ENCODE data around the gene SOBP. TPM values are rescaled to one million over a fixed set of nuclear protein-coding genes. Genes with fewer than 3 reads are reported as not detected.

The SOBP gene
- total and polyA plus RNA-seq, 2 donors (not counting 3 experiments of a cell fraction or from before 2014, with no cell fraction given), result 0.35 to 6.6 TPM

DNA sequence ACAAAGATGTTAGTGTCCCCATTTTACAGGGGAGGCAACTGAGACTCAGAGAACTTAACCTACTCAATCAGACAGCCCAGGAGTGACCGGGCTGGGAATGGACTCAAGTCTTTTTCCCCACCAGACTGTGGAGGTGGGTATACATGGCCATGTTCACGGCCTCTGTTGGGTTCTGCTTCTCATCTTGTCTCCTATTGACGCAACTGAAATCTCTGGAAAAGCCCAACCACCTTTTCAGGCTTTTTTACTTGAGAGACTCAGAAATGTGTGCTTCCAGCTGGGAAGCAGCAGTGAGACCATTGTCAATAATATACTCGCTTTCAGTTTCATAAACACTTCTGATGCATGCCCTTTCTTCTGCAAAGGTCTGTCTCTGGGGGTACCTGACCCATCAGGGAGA, 70.7 kb downstream of the SOBP start:
- FAIRE-seq (no peak), DNase-seq (ENCODE audit: low read depth, low spot score) (no peak)
- Histone ChIP-seq H3K36me3 (ENCODE audit: control insufficient read depth in 2 of 2, extremely low read depth in 1 of 2, insufficient read depth in 2 of 2, low read length in 2 of 2) (no peaks in the 10 kb centered on the region), H3K9me1 (replicated peaks; ENCODE audit: control insufficient read depth, extremely low read depth, insufficient read depth, low read length) (no peaks in the 10 kb centered on the region), H3K27ac (ENCODE audit: insufficient read depth, low read depth, low read length) (no peak overlapping the region), H3K4me2 (ENCODE audit: insufficient read depth, low read length) (no peak overlapping the region), H3K9ac (replicated peaks; ENCODE audit: extremely low read depth, insufficient read depth, low read length) (no peak overlapping the region), H3K4me3 (replicated peaks in 1 of 3; ENCODE audit: insufficient read depth in 1 of 3, low read depth in 1 of 3, low read length in 3 of 3) (no peak overlapping the region), H4K20me1 (replicated peaks; ENCODE audit: control insufficient read depth, extremely low read depth, insufficient read depth, low read length) (no peaks in the 10 kb centered on the region), H3K9me3 (replicated peaks; ENCODE audit: control insufficient read depth, insufficient read depth, low read length) (no peaks in the 10 kb centered on the region), H3K79me2 (ENCODE audit: control insufficient read depth, insufficient read depth, low read length) (no peaks in the 10 kb centered on the region), H2AFZ (ENCODE audit: low read depth, low read length) (no peak overlapping the region), H3K4me1 (ENCODE audit: control insufficient read depth, extremely low read depth, insufficient read depth, low read length) (no peaks in the 10 kb centered on the region), H3K27me3 (ENCODE audit: control insufficient read depth in 2 of 2, insufficient read depth in 2 of 2, low read length in 2 of 2) (no peaks in the 10 kb centered on the region)
- TF ChIP-seq POLR2AphosphoS5 (IDR thresholded peaks at IDR 0.05; ENCODE audit: insufficient read depth, low read depth, low read length) (no peak), GATA2 (IDR thresholded peaks at IDR 0.05; ENCODE audit: insufficient read depth, insufficient read length, low read depth, low read length) (no peak), FOS (IDR thresholded peaks at IDR 0.05; ENCODE audit: borderline replicate concordance, insufficient read depth, low read length) (no peak), POLR2A (IDR thresholded peaks at IDR 0.05; ENCODE audit: low read depth, low read length) (no peak), MYC (IDR thresholded peaks at IDR 0.05; ENCODE audit: low read depth, low read length) (no peak), EZH2 (IDR thresholded peaks at IDR 0.05; ENCODE audit: borderline replicate concordance, low read depth, low read length, severe bottlenecking) (no peak), CTCF (IDR thresholded peaks at IDR 0.05; ENCODE audit: extremely low read depth in 1 of 2, insufficient read depth in 1 of 2, low read depth in 1 of 2, low read length in 2 of 2) (no peak), JUN (IDR thresholded peaks at IDR 0.05; ENCODE audit: borderline replicate concordance, insufficient read depth, insufficient read length, low read depth) (no peak)
- TF ChIP-seq, protein P1, sequence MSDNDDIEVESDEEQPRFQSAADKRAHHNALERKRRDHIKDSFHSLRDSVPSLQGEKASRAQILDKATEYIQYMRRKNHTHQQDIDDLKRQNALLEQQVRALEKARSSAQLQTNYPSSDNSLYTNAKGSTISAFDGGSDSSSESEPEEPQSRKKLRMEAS (IDR thresholded peaks at IDR 0.05; ENCODE audit: insufficient read depth, insufficient read length), result no peak
- POLR2A ChIA-PET, result no interaction called here
- no TSS peak for BruUV-seq (replicated peaks)
- dilution Hi-C loops (cut with MboI; ENCODE audit: extremely low pct_ligation_motif_present, low sequenced_read_pairs), result no loop called here
- CTCF ChIA-PET, result interaction anchor here (1.3 to 2.4 kb wide), 2 partner anchors 8 to 243 kb away, joined by 3 to 8 read pairs; no protein-coding TSS in a partner anchor
- intact Hi-C loops (cut with micrococcal nuclease), result no loop called here
